ENCODE measurements around the gene COPS9.

GRCh38 chr2:240112914-240113690, 23.0 kb downstream of the COPS9 start:
- TF ChIP-seq, protein P1, sequence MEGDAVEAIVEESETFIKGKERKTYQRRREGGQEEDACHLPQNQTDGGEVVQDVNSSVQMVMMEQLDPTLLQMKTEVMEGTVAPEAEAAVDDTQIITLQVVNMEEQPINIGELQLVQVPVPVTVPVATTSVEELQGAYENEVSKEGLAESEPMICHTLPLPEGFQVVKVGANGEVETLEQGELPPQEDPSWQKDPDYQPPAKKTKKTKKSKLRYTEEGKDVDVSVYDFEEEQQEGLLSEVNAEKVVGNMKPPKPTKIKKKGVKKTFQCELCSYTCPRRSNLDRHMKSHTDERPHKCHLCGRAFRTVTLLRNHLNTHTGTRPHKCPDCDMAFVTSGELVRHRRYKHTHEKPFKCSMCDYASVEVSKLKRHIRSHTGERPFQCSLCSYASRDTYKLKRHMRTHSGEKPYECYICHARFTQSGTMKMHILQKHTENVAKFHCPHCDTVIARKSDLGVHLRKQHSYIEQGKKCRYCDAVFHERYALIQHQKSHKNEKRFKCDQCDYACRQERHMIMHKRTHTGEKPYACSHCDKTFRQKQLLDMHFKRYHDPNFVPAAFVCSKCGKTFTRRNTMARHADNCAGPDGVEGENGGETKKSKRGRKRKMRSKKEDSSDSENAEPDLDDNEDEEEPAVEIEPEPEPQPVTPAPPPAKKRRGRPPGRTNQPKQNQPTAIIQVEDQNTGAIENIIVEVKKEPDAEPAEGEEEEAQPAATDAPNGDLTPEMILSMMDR (IDR thresholded peaks at IDR 0.05): no peak
- TF ChIP-seq POLR2AphosphoS5 (IDR thresholded peaks at IDR 0.05; ENCODE audit: low read depth, low read length) (no peak), REST (IDR thresholded peaks at IDR 0.05; ENCODE audit: insufficient read depth in 1 of 2, low read depth in 2 of 2, low read length in 1 of 2) (no peak), SIN3A (IDR thresholded peaks at IDR 0.05; ENCODE audit: borderline replicate concordance, insufficient read depth, low read depth, low read length) (no peak)
